ENCODE data around the gene TNS3. TPM values are rescaled to one million over a fixed set of nuclear protein-coding genes. Genes with fewer than 3 reads are reported as not detected.

TNS3 gene
- total and polyA plus RNA-seq, 5 donors from 2014 or later, result 1.4 TPM; not detected in 4

- Mint-ChIP-seq H3K27me3 (no peaks in the 10 kb centered on the region), H3K9me3 (peaks cover 0 to 2% (median 0%) of the 10 kb centered on the region in 7 donors), H3K4me3 (no peak overlapping the region), H3K36me3 (no peaks in the 10 kb centered on the region), H3K4me1 (no peaks in the 10 kb centered on the region), H3K27ac (no peak overlapping the region)
- Histone ChIP-seq H3K27me3 (ENCODE audit: control insufficient read depth, insufficient read depth, low read length) (no peaks in the 10 kb centered on the region), H3K9me3 (ENCODE audit: control insufficient read depth in 2 of 2, low read length in 2 of 2) (no peaks in the 10 kb centered on the region), H3K27ac (ENCODE audit: insufficient read depth, low read length, poor library complexity, severe bottlenecking) (no peak overlapping the region), H3K36me3 (ENCODE audit: control insufficient read depth, insufficient read depth, low read length) (no peaks in the 10 kb centered on the region), H3K4me1 (ENCODE audit: control insufficient read depth, insufficient read depth, low read length, poor library complexity, severe bottlenecking) (no peaks in the 10 kb centered on the region), H3K4me3 (ENCODE audit: low read depth, low read length) (no peak overlapping the region)
- ATAC-seq (ENCODE audit: low read depth in 2 of 2), result no peak
- DNase-seq, result no peak
Observed at GRCh38 chr7:47418601-47419309, 163.2 kb downstream of the TNS3 start.

GRCh38 chr7:47416492-47417480 is 165.1 kb downstream of the TNS3 start:
- no peak for DNase-seq
- peaks cover 0 to 1% (median 0%) of the 10 kb centered on the region in 7 donors for H3K9me3 Mint-ChIP-seq
- H3K27ac Mint-ChIP-seq, result no peak overlapping the region
- no peaks in the 10 kb centered on the region for H3K4me1 ChIP-seq (ENCODE audit: control insufficient read depth, insufficient read depth, low read length, poor library complexity, severe bottlenecking)
- no peaks in the 10 kb centered on the region for H3K36me3 Mint-ChIP-seq
- H3K36me3 ChIP-seq (ENCODE audit: control insufficient read depth, insufficient read depth, low read length), result no peaks in the 10 kb centered on the region
- no peaks in the 10 kb centered on the region for H3K27me3 Mint-ChIP-seq
- H3K4me3 Mint-ChIP-seq, result no peak overlapping the region
- H3K27ac ChIP-seq (ENCODE audit: insufficient read depth, low read length, poor library complexity, severe bottlenecking), result no peak overlapping the region
- no peak overlapping the region for H3K4me3 ChIP-seq (ENCODE audit: low read depth, low read length)
- H3K9me3 ChIP-seq (ENCODE audit: control insufficient read depth in 2 of 2, low read length in 2 of 2), result no peaks in the 10 kb centered on the region
- H3K27me3 ChIP-seq (ENCODE audit: control insufficient read depth, insufficient read depth, low read length), result no peaks in the 10 kb centered on the region
- no peaks in the 10 kb centered on the region for H3K4me1 Mint-ChIP-seq
- ATAC-seq (ENCODE audit: low read depth in 2 of 2), result no peak

GRCh38 chr7:47415318-47416212 is 166.3 kb downstream of the TNS3 start:
- ATAC-seq (ENCODE audit: low read depth in 2 of 2) (no peak), DNase-seq (no peak)
- Histone ChIP-seq H3K4me1 (ENCODE audit: control insufficient read depth, insufficient read depth, low read length, poor library complexity, severe bottlenecking) (no peaks in the 10 kb centered on the region), H3K36me3 (ENCODE audit: control insufficient read depth, insufficient read depth, low read length) (no peaks in the 10 kb centered on the region), H3K4me3 (ENCODE audit: low read depth, low read length) (no peak overlapping the region), H3K27me3 (ENCODE audit: control insufficient read depth, insufficient read depth, low read length) (no peaks in the 10 kb centered on the region), H3K27ac (ENCODE audit: insufficient read depth, low read length, poor library complexity, severe bottlenecking) (no peak overlapping the region), H3K9me3 (ENCODE audit: control insufficient read depth in 2 of 2, low read length in 2 of 2) (no peaks in the 10 kb centered on the region)
- H3K9me3 Mint-ChIP-seq, result peaks cover 0 to 1% (median 0%) of the 10 kb centered on the region in 7 donors
- no peak overlapping the region for H3K27ac Mint-ChIP-seq
- no peaks in the 10 kb centered on the region for H3K36me3 Mint-ChIP-seq
- no peaks in the 10 kb centered on the region for H3K4me1 Mint-ChIP-seq
- no peak overlapping the region for H3K4me3 Mint-ChIP-seq
- no peaks in the 10 kb centered on the region for H3K27me3 Mint-ChIP-seq

GRCh38 chr7:47414342-47415317 is 167.3 kb downstream of the TNS3 start:
- no peaks in the 10 kb centered on the region for H3K27me3 ChIP-seq (ENCODE audit: control insufficient read depth, insufficient read depth, low read length)
- H3K36me3 Mint-ChIP-seq, result no peaks in the 10 kb centered on the region
- peak overlapping the region in 1 of 3 donors; percentile 56 for H3K27ac Mint-ChIP-seq
- H3K4me1 Mint-ChIP-seq, result no peaks in the 10 kb centered on the region
- H3K27ac ChIP-seq (ENCODE audit: insufficient read depth, low read length, poor library complexity, severe bottlenecking), result no peak overlapping the region
- H3K4me3 Mint-ChIP-seq, result no peak overlapping the region
- no peaks in the 10 kb centered on the region for H3K27me3 Mint-ChIP-seq
- no peaks in the 10 kb centered on the region for H3K36me3 ChIP-seq (ENCODE audit: control insufficient read depth, insufficient read depth, low read length)
- H3K4me1 ChIP-seq (ENCODE audit: control insufficient read depth, insufficient read depth, low read length, poor library complexity, severe bottlenecking), result no peaks in the 10 kb centered on the region
- DNase-seq (no peak), ATAC-seq (ENCODE audit: low read depth in 2 of 2) (no peak)
- H3K9me3 Mint-ChIP-seq, result peaks cover 0 to 1% (median 0%) of the 10 kb centered on the region in 7 donors
- H3K4me3 ChIP-seq (ENCODE audit: low read depth, low read length), result no peak overlapping the region
- H3K9me3 ChIP-seq (ENCODE audit: control insufficient read depth in 2 of 2, low read length in 2 of 2), result no peaks in the 10 kb centered on the region

GRCh38 chr7:47413526-47414341 is 168.2 kb downstream of the TNS3 start:
- Mint-ChIP-seq H3K9me3 (peaks cover 0 to 1% (median 0%) of the 10 kb centered on the region in 7 donors), H3K27me3 (no peaks in the 10 kb centered on the region), H3K4me1 (no peaks in the 10 kb centered on the region), H3K4me3 (no peak overlapping the region), H3K36me3 (no peaks in the 10 kb centered on the region), H3K27ac (peak overlapping the region in 1 of 3 donors; percentile 79)
- Histone ChIP-seq H3K27ac (ENCODE audit: insufficient read depth, low read length, poor library complexity, severe bottlenecking) (no peak overlapping the region), H3K4me3 (ENCODE audit: low read depth, low read length) (no peak overlapping the region), H3K9me3 (ENCODE audit: control insufficient read depth in 2 of 2, low read length in 2 of 2) (no peaks in the 10 kb centered on the region), H3K4me1 (ENCODE audit: control insufficient read depth, insufficient read depth, low read length, poor library complexity, severe bottlenecking) (no peaks in the 10 kb centered on the region), H3K27me3 (ENCODE audit: control insufficient read depth, insufficient read depth, low read length) (no peaks in the 10 kb centered on the region), H3K36me3 (ENCODE audit: control insufficient read depth, insufficient read depth, low read length) (no peaks in the 10 kb centered on the region)
- DNase-seq (no peak), ATAC-seq (ENCODE audit: low read depth in 2 of 2) (no peak)

GRCh38 chr7:47411901-47412300 is 170.0 kb downstream of the TNS3 start:
- Mint-ChIP-seq H3K4me1 (no peaks in the 10 kb centered on the region), H3K27me3 (no peaks in the 10 kb centered on the region), H3K36me3 (no peaks in the 10 kb centered on the region), H3K9me3 (peaks cover 0 to 1% (median 0%) of the 10 kb centered on the region in 7 donors), H3K27ac (no peak overlapping the region), H3K4me3 (no peak overlapping the region)
- DNase-seq, result no peak
- Histone ChIP-seq H3K4me3 (ENCODE audit: low read depth, low read length) (no peak overlapping the region), H3K9me3 (ENCODE audit: control insufficient read depth in 2 of 2, low read length in 2 of 2) (no peaks in the 10 kb centered on the region), H3K27me3 (ENCODE audit: control insufficient read depth, insufficient read depth, low read length) (no peaks in the 10 kb centered on the region), H3K36me3 (ENCODE audit: control insufficient read depth, insufficient read depth, low read length) (no peaks in the 10 kb centered on the region), H3K27ac (ENCODE audit: insufficient read depth, low read length, poor library complexity, severe bottlenecking) (no peak overlapping the region), H3K4me1 (ENCODE audit: control insufficient read depth, insufficient read depth, low read length, poor library complexity, severe bottlenecking) (no peaks in the 10 kb centered on the region)
- ATAC-seq (ENCODE audit: low read depth in 2 of 2), result no peak

Data from CD4-positive, CD25-positive, alpha-beta regulatory T cell (primary cell).